Liver (tissue), 9 donors: ENCODE measurements around the gene ARHGAP5. TPM values are rescaled to one million over a fixed set of nuclear protein-coding genes. Genes with fewer than 3 reads are reported as not detected.

ENCODE experiments used
- DNase-seq: peaks from one replicate; pipeline ENCODE4 v3.0.0-alpha.2; 2017; ENCODE audit warnings: low spot score
- H3K27ac ChIP-seq, 2 donors: one replicate each; pipeline ENCODE4 v1.7.0; 2013; ENCODE audit warnings: inconsistent platforms in 2 of 2, low read length in 2 of 2, control low read depth in 1 of 2, low read depth in 1 of 2, mild to moderate bottlenecking in 1 of 2
- H3K27me3 ChIP-seq, 4 donors: one replicate each; pipeline versions ENCODE4 v1.6.1 to v1.7.0; 2013; ENCODE audit warnings: low read length in 3 of 4, inconsistent platforms in 1 of 4, mild to moderate bottlenecking in 1 of 4, moderate library complexity in 1 of 4; ENCODE audit not compliant: control insufficient read depth in 4 of 4, insufficient read depth in 4 of 4
- H3K36me3 ChIP-seq, 4 donors: one replicate each; pipeline versions ENCODE4 v1.6.1 to v1.7.0; 2013; ENCODE audit warnings: low read length in 3 of 4, mild to moderate bottlenecking in 3 of 4, low read depth in 1 of 4, moderate library complexity in 1 of 4; ENCODE audit not compliant: control insufficient read depth in 4 of 4, insufficient read depth in 3 of 4
- H3K4me1 ChIP-seq, 4 donors: one replicate each; pipeline versions ENCODE4 v1.6.1 to v1.7.0; 2013; ENCODE audit warnings: low read length in 3 of 4, mild to moderate bottlenecking in 3 of 4, moderate library complexity in 1 of 4; ENCODE audit not compliant: control insufficient read depth in 4 of 4, insufficient read depth in 4 of 4
- H3K4me3 ChIP-seq, 3 donors: one replicate each; pipeline versions ENCODE4 v1.6.1 to v1.7.0; 2013; ENCODE audit warnings: low read length in 3 of 3, control low read depth in 1 of 3, low read depth in 1 of 3, mild to moderate bottlenecking in 1 of 3
- H3K9ac ChIP-seq, 2 donors: one replicate each; pipeline ENCODE4 v1.7.0; 2013; ENCODE audit warnings: low read length in 2 of 2, mild to moderate bottlenecking in 2 of 2, moderate library complexity in 2 of 2, control low read depth in 1 of 2, low read depth in 1 of 2
- H3K9me3 ChIP-seq, 4 donors: one replicate each; pipeline versions ENCODE4 v1.6.1 to v1.7.0; 2013; ENCODE audit warnings: low read length in 3 of 4; ENCODE audit not compliant: control insufficient read depth in 4 of 4
- ATF3 ChIP-seq: IDR thresholded peaks from 2 replicates; pipeline ENCODE4 v1.6.1; 2016; ENCODE audit warnings: antibody characterized with exemption
- CTCF ChIP-seq: fragments of 150-350 bp; IDR thresholded peaks from 2 replicates; pipeline ENCODE4 v1.5.1; 2017; ENCODE audit warnings: improper control_type of control experiment, low read depth, low read length; ENCODE audit not compliant: missing input control
- EGR1 ChIP-seq, 2 donors: IDR thresholded peaks; 2 replicates each; pipeline ENCODE4 v1.6.1; 2016 to 2018; ENCODE audit warnings: antibody characterized with exemption in 2 of 2, low read depth in 2 of 2
- FOXA1 ChIP-seq: IDR thresholded peaks from 2 replicates; pipeline ENCODE4 v1.6.1; 2016; ENCODE audit warnings: antibody characterized with exemption
- FOXA2 ChIP-seq: IDR thresholded peaks from 2 replicates; pipeline ENCODE4 v1.6.1; 2016; ENCODE audit warnings: antibody characterized with exemption
- GABPA ChIP-seq, 2 donors: IDR thresholded peaks in 1 of 2; conservative IDR thresholded peaks in 1 of 2; 2 replicates each; pipeline ENCODE4 v1.6.1; 2016; ENCODE audit warnings: antibody characterized with exemption in 2 of 2, mild to moderate bottlenecking in 1 of 2, moderate library complexity in 1 of 2
- HNF4A ChIP-seq, 2 donors: conservative IDR thresholded peaks; 2 replicates each; pipeline ENCODE4 v1.6.1; 2016; ENCODE audit warnings: antibody characterized with exemption in 2 of 2, mild to moderate bottlenecking in 2 of 2
- HNF4G ChIP-seq: IDR thresholded peaks from 2 replicates; pipeline ENCODE4 v1.6.1; 2016; ENCODE audit warnings: antibody characterized with exemption
- JUND ChIP-seq, 2 donors: IDR thresholded peaks; 2 replicates each; pipeline ENCODE4 v1.6.1; 2016; ENCODE audit warnings: antibody characterized with exemption in 2 of 2
- MAX ChIP-seq: IDR thresholded peaks from 2 replicates; pipeline ENCODE4 v1.6.1; 2016; ENCODE audit warnings: antibody characterized with exemption
- RAD21 ChIP-seq, 2 donors: IDR thresholded peaks; 2 replicates each; pipeline ENCODE4 v1.6.1; 2016; ENCODE audit warnings: antibody characterized with exemption in 2 of 2, mild to moderate bottlenecking in 2 of 2
- REST ChIP-seq: IDR thresholded peaks from 2 replicates; pipeline ENCODE4 v1.6.1; 2016; ENCODE audit warnings: antibody characterized with exemption, mild to moderate bottlenecking
- RXRA ChIP-seq, 2 donors: IDR thresholded peaks; 2 replicates each; pipeline ENCODE4 v1.6.1; 2017 to 2018; ENCODE audit warnings: antibody characterized with exemption in 2 of 2, mild to moderate bottlenecking in 1 of 2
- SP1 ChIP-seq: IDR thresholded peaks from 2 replicates; pipeline ENCODE4 v1.6.1; 2018; ENCODE audit warnings: antibody characterized with exemption, mild to moderate bottlenecking
- TAF1 ChIP-seq: conservative IDR thresholded peaks from 2 replicates; pipeline ENCODE4 v1.6.1; 2016; ENCODE audit warnings: antibody characterized with exemption, mild to moderate bottlenecking
- YY1 ChIP-seq: IDR thresholded peaks from 2 replicates; pipeline ENCODE4 v1.6.1; 2016; ENCODE audit warnings: antibody characterized with exemption, mild to moderate bottlenecking
- ZBTB33 ChIP-seq: IDR thresholded peaks from 2 replicates; pipeline ENCODE4 v1.6.1; 2016; ENCODE audit warnings: antibody characterized with exemption
- WGBS: extraction: QIAGEN DNeasy Blood & Tissue Kit; methylation state at CpG from one replicate; pipeline ENCODE4 v1.1.7; 2013; 5-methylcytosine and 5-hydroxymethylcytosine counted together
- polyA plus RNA-seq, 2 donors: library from polyadenylated mRNA; stranded (reverse) in 1 of 2; unstranded in 1 of 2; fragments of 200-250 nt in 1 of 2; fragments of >200 nt in 1 of 2; fragmentation: Nextera tagmentation in 1 of 2; extraction: Ambion mirVana in 1 of 2; gene quantifications; one replicate each; pipeline versions ENCODE4 v1.2.1 to v1.2.3, GENCODE V29; 2013 to 2015
- total RNA-seq, 2 donors: library from RNA; depleted of rRNA; stranded (reverse); fragments of >200 nt; gene quantifications; one replicate each; pipeline ENCODE4 v1.2.3, GENCODE V29; 2014
- donor health status: healthy.
- donor health status: healthy.
- donor health status: healthy.
- donor health status: healthy.
- donor health status: healthy.

The ARHGAP5 gene
- total and polyA plus RNA-seq, 4 donors, result 9.6 to 48.7 (median 29.0) TPM

GRCh38 chr14:32068708-32069107 lies 8.4 kb upstream of the ARHGAP5 start:
- Histone ChIP-seq H3K27me3 (no peaks in the 10 kb centered on the region), H3K9ac (no peak overlapping the region), H3K4me3 (no peak overlapping the region), H3K27ac (no peak overlapping the region), H3K9me3 (no peaks in the 10 kb centered on the region), H3K36me3 (no peaks in the 10 kb centered on the region), H3K4me1 (peaks cover 0 to 5% (median 0%) of the 10 kb centered on the region in 4 donors)
- no peak for DNase-seq
- TF ChIP-seq FOXA1, result no peak
- TF ChIP-seq TAF1, result no peak
- TF ChIP-seq JUND (IDR thresholded peaks at IDR 0.05), result no peak
- no peak for TF ChIP-seq RXRA (IDR thresholded peaks at IDR 0.05)
- no peak for TF ChIP-seq ZBTB33
- no peak for TF ChIP-seq REST
- TF ChIP-seq EGR1 (IDR thresholded peaks at IDR 0.05; ENCODE audit: low read depth in 2 of 2), result no peak
- TF ChIP-seq HNF4A (conservative IDR thresholded peaks at IDR 0.05), result no peak
- TF ChIP-seq RAD21 (IDR thresholded peaks at IDR 0.05), result no peak
- no peak for TF ChIP-seq MAX
- no peak for TF ChIP-seq SP1
- no peak for TF ChIP-seq CTCF
- 82% methylated on average over 2 of the region's 2 CpGs for WGBS

GRCh38 chr14:32070282-32070681 lies 6.8 kb upstream of the ARHGAP5 start:
- Histone ChIP-seq H3K9ac (no peak overlapping the region), H3K4me1 (peaks cover 0 to 8% (median 1%) of the 10 kb centered on the region in 4 donors), H3K27me3 (no peaks in the 10 kb centered on the region), H3K27ac (no peak overlapping the region), H3K4me3 (no peak overlapping the region), H3K36me3 (no peaks in the 10 kb centered on the region), H3K9me3 (no peaks in the 10 kb centered on the region)
- WGBS, result 93% methylated on average over 3 of the region's 3 CpGs
- no peak for DNase-seq
- TF ChIP-seq SP1 (no peak), YY1 (no peak), ATF3 (no peak), HNF4G (no peak), TAF1 (no peak), GABPA (IDR thresholded peaks at IDR 0.05 in 1 of 2, conservative IDR thresholded peaks at IDR 0.05 in 1 of 2) (no peak), EGR1 (IDR thresholded peaks at IDR 0.05; ENCODE audit: low read depth in 2 of 2) (no peak), ZBTB33 (no peak), REST (no peak), HNF4A (conservative IDR thresholded peaks at IDR 0.05) (no peak), FOXA2 (no peak), JUND (IDR thresholded peaks at IDR 0.05) (no peak)
